ENCODE data around the gene PTBP3.

PTBP3 gene

GRCh38 chr9:112226091-112226490, 107.3 kb downstream of the PTBP3 start:
- Histone ChIP-seq H3K27me3 (replicated peaks; ENCODE audit: control insufficient read depth, insufficient read depth, low read length) (no peaks in the 10 kb centered on the region), H3K4me3 (replicated peaks; ENCODE audit: low read depth, low read length) (no peak overlapping the region), H3K36me3 (ENCODE audit: control insufficient read depth, insufficient read depth, low read length) (peaks cover 2% of the 10 kb centered on the region; the same call in 1 of the 2 replicates)
- no peak for DNase-seq (ENCODE audit: extremely low read depth, insufficient read length)
- TF ChIP-seq CTCF (IDR thresholded peaks at IDR 0.05; ENCODE audit: insufficient read depth, low read length, poor library complexity, severe bottlenecking) = no peak

- TF ChIP-seq CTCF (IDR thresholded peaks at IDR 0.05; ENCODE audit: insufficient read depth, low read length, poor library complexity, severe bottlenecking) = no peak
- Histone ChIP-seq H3K4me3 (replicated peaks; ENCODE audit: low read depth, low read length) (no peak overlapping the region), H3K36me3 (ENCODE audit: control insufficient read depth, insufficient read depth, low read length) (no peaks in the 10 kb centered on the region; the same call in 1 of the 2 replicates), H3K27me3 (replicated peaks; ENCODE audit: control insufficient read depth, insufficient read depth, low read length) (no peaks in the 10 kb centered on the region)
- no peak for DNase-seq (ENCODE audit: extremely low read depth, insufficient read length)
These were observed 108.8 kb downstream of the PTBP3 start for GRCh38 chr9:112224401-112225289.

DNA sequence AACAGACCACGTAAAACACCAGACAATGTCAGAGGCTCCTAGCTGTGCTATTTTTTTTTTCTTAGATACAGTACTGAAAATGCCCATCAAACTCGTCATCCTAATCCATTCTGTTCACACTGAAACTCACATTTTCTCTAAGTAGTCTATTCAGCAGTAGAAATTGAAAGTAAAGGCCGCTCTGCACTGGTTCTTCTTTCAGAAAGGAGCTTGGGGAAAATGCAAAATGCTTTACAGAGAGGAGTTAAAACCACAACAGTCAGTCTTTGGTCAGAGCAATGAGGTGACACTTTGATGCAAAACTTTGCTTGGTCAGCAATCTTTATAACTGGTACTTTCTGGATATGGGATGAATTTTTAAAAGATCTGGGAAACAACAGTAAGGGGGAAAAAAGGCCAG, 114.5 kb downstream of the PTBP3 start:
- H3K36me3 ChIP-seq (ENCODE audit: control insufficient read depth, insufficient read depth, low read length) = no peaks in the 10 kb centered on the region; the same call in 1 of the 2 replicates
- H3K4me3 ChIP-seq (replicated peaks; ENCODE audit: low read depth, low read length) = no peak overlapping the region
- H3K27me3 ChIP-seq (replicated peaks; ENCODE audit: control insufficient read depth, insufficient read depth, low read length) = no peaks in the 10 kb centered on the region
- TF ChIP-seq CTCF (IDR thresholded peaks at IDR 0.05; ENCODE audit: insufficient read depth, low read length, poor library complexity, severe bottlenecking) = no peak
- peak; percentile 71 for DNase-seq (ENCODE audit: extremely low read depth, insufficient read length)

DNA sequence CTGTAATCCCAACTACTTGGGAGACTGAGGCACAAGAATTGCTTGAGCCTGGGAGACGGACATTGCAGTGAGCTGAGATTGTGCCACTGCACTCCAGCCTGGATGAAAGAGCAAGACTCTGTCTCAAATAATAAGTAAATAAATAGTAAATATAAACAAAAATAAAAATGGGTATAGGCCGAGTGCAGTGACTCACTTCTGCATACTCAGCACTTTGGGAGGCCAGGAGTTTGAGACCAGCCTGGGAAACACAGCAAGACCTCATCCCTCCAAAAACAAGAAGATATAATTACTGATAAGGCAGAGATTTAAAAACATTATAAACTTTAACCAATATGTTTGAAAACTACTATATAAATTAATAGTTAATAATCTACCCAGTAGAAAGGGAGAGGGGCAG, 120.5 kb downstream of the PTBP3 start:
- H3K36me3 ChIP-seq (ENCODE audit: control insufficient read depth, insufficient read depth, low read length) = peaks cover 2% of the 10 kb centered on the region; the same call in 1 of the 2 replicates

GRCh38 chr9:112207451-112207850, 126.0 kb downstream of the PTBP3 start:
- Histone ChIP-seq H3K36me3 (ENCODE audit: control insufficient read depth, insufficient read depth, low read length) (peaks cover 2% of the 10 kb centered on the region; the same call in 1 of the 2 replicates), H3K4me3 (replicated peaks; ENCODE audit: low read depth, low read length) (no peak overlapping the region), H3K27me3 (replicated peaks; ENCODE audit: control insufficient read depth, insufficient read depth, low read length) (no peaks in the 10 kb centered on the region)
- no peak for TF ChIP-seq CTCF (IDR thresholded peaks at IDR 0.05; ENCODE audit: insufficient read depth, low read length, poor library complexity, severe bottlenecking)
- DNase-seq (ENCODE audit: extremely low read depth, insufficient read length) = no peak

More for the DNA sequence above, 120.5 kb downstream of the PTBP3 start:
- Histone ChIP-seq H3K27me3 (replicated peaks; ENCODE audit: control insufficient read depth, insufficient read depth, low read length) (no peaks in the 10 kb centered on the region), H3K4me3 (replicated peaks; ENCODE audit: low read depth, low read length) (no peak overlapping the region)
- TF ChIP-seq CTCF (IDR thresholded peaks at IDR 0.05; ENCODE audit: insufficient read depth, low read length, poor library complexity, severe bottlenecking) = no peak
- DNase-seq (ENCODE audit: extremely low read depth, insufficient read length) = no peak

All from GM06990 (cell line).